LNCAP (cell line): ENCODE results near the gene PDE4D.

ENCODE experiments used
- CTCF ChIP-seq: fragments of 450-650 bp; IDR thresholded peaks from 2 replicates; pipeline ENCODE4 v1.5.1; 2017; ENCODE audit warnings: mild to moderate bottlenecking

The PDE4D gene

GRCh38 chr5:59716966-59717500 lies 176.5 kb downstream of the PDE4D start:
- TF ChIP-seq CTCF = no peak

GRCh38 chr5:59716029-59716428 lies 177.5 kb downstream of the PDE4D start:
- no peak for TF ChIP-seq CTCF

GRCh38 chr5:59715228-59715627 lies 178.3 kb downstream of the PDE4D start:
- TF ChIP-seq CTCF = no peak

- no peak for TF ChIP-seq CTCF
Measured at GRCh38 chr5:59713498-59713844, 180.1 kb downstream of the PDE4D start.

- TF ChIP-seq CTCF = no peak
Measured at GRCh38 chr5:59712836-59713497, 180.6 kb downstream of the PDE4D start.

GRCh38 chr5:59711310-59711709 lies 182.2 kb downstream of the PDE4D start:
- no peak for TF ChIP-seq CTCF

- no peak for TF ChIP-seq CTCF
Measured at GRCh38 chr5:59709846-59710245, 183.7 kb downstream of the PDE4D start.
